Loucy (cell line): ENCODE results near the gene EFNA5.

Experiments used
- CTCF ChIP-seq: fragments of 200-600 bp; sonication (generic); conservative IDR thresholded peaks from 2 replicates; pipeline ENCODE4 v1.5.1; 2014; ENCODE audit warnings: mild to moderate bottlenecking, antibody characterized with exemption, low read length
- EZH2phosphoT487 ChIP-seq: fragments of 200-600 bp; IDR thresholded peaks from 2 replicates; pipeline ENCODE4 v1.6.1; 2018; ENCODE audit warnings: antibody characterized with exemption, mild to moderate bottlenecking, moderate library complexity, borderline replicate concordance

- no peak for TF ChIP-seq CTCF
- TF ChIP-seq EZH2phosphoT487: no peak
Observed at GRCh38 chr5:107365320-107366109, 305.2 kb downstream of the EFNA5 start.
